Endothelial cell of umbilical vein (primary cell): ENCODE measurements around the gene EPO.

Experiments
- EZH2 ChIP-seq: IDR thresholded peaks from 2 replicates; pipeline ENCODE4 v1.6.1; 2012; ENCODE audit warnings: borderline replicate concordance, low read depth, mild to moderate bottlenecking, moderate library complexity, low read length, inconsistent platforms; ENCODE audit not compliant: severe bottlenecking
- POLR2A ChIP-seq: IDR thresholded peaks from 2 replicates; pipeline ENCODE4 v1.6.1; 2012; ENCODE audit warnings: low read depth, mild to moderate bottlenecking, control low read depth, low read length
- TF ChIP-seq, protein P1 (sequence below), 2 donors: IDR thresholded peaks; 1 replicate in 1 of 2; 2 replicates in 1 of 2; pipeline ENCODE4 v1.5.1; 2011; ENCODE audit warnings: low read length in 2 of 2, mild to moderate bottlenecking in 2 of 2, moderate library complexity in 2 of 2, control low read depth in 1 of 2, inconsistent platforms in 1 of 2, low read depth in 1 of 2; ENCODE audit not compliant: insufficient read depth in 1 of 2; ENCODE audit errors: extremely low read depth in 1 of 2

DNA sequence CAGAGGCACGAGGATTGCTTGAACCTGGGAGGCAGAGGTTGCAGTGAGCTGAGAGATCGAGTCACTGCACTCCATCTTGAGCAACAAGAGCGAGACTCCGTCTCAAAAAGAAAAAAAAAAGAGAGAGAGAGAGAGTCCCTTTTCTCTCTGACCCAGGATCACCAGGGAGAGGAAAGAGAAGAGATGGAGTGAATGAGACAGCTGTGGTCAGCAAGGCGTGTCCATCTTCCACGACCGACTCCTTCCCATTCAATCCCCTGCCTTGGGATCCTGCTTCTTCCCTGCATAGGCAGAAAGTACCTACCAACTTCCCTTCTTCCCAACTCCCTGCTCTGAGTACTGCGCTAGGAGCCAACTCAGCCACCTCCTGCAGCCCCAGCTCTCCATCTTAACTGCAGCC lies 7.9 kb downstream of the EPO start:
- no peak for TF ChIP-seq EZH2
- TF ChIP-seq, protein P1, sequence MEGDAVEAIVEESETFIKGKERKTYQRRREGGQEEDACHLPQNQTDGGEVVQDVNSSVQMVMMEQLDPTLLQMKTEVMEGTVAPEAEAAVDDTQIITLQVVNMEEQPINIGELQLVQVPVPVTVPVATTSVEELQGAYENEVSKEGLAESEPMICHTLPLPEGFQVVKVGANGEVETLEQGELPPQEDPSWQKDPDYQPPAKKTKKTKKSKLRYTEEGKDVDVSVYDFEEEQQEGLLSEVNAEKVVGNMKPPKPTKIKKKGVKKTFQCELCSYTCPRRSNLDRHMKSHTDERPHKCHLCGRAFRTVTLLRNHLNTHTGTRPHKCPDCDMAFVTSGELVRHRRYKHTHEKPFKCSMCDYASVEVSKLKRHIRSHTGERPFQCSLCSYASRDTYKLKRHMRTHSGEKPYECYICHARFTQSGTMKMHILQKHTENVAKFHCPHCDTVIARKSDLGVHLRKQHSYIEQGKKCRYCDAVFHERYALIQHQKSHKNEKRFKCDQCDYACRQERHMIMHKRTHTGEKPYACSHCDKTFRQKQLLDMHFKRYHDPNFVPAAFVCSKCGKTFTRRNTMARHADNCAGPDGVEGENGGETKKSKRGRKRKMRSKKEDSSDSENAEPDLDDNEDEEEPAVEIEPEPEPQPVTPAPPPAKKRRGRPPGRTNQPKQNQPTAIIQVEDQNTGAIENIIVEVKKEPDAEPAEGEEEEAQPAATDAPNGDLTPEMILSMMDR (IDR thresholded peaks at IDR 0.05; ENCODE audit: extremely low read depth in 1 of 2, insufficient read depth in 1 of 2, low read depth in 1 of 2, low read length in 2 of 2) = no peak
- no peak for TF ChIP-seq POLR2A
